ENCODE measurements around the gene RNF220.

GRCh38 chr1:44619261-44619900 is 214.3 kb downstream of the RNF220 start:
- TF ChIP-seq CTCF (conservative IDR thresholded peaks at IDR 0.05; ENCODE audit: low read depth, low read length), result no peak
- TF ChIP-seq CEBPB (IDR thresholded peaks at IDR 0.05; ENCODE audit: low read depth, low read length), result no peak
- TF ChIP-seq RAD21 (IDR thresholded peaks at IDR 0.05; ENCODE audit: low read length), result no peak
- no peak for TF ChIP-seq MXI1 (IDR thresholded peaks at IDR 0.05; ENCODE audit: borderline replicate concordance, low read depth, low read length)
- TF ChIP-seq SMC3 (IDR thresholded peaks at IDR 0.05; ENCODE audit: low read depth, low read length), result no peak
- no peak for TF ChIP-seq POLR2A (IDR thresholded peaks at IDR 0.05; ENCODE audit: low read depth, low read length)
- TF ChIP-seq FOS (IDR thresholded peaks at IDR 0.05; ENCODE audit: low read depth, low read length), result no peak
- no peak for TF ChIP-seq USF2 (IDR thresholded peaks at IDR 0.05; ENCODE audit: low read depth, low read length)
- TF ChIP-seq RCOR1 (IDR thresholded peaks at IDR 0.05; ENCODE audit: insufficient replicate concordance, low read length), result no peak
- no peak for TF ChIP-seq RFX5 (IDR thresholded peaks at IDR 0.05; ENCODE audit: low read depth, low read length)
- TF ChIP-seq BHLHE40 (IDR thresholded peaks at IDR 0.05; ENCODE audit: low read depth, low read length), result no peak
- TF ChIP-seq ELK1 (IDR thresholded peaks at IDR 0.05; ENCODE audit: borderline replicate concordance, low read depth, low read length), result no peak
- no peak for TF ChIP-seq MAFK (IDR thresholded peaks at IDR 0.05; ENCODE audit: low read depth, low read length)
